Activated naive CD4-positive, alpha-beta T cell treated with anti-CD3 and anti-CD28 coated beads, Interleukin-2, amount 50 U/mL, for 72 hours (primary cell): ENCODE measurements around the gene AGAP9. TPM values are rescaled to one million over a fixed set of nuclear protein-coding genes. Genes with fewer than 3 reads are reported as not detected.
"Not testable (repeated sequence)": the region's sequence is repeated elsewhere in the genome, so short reads cannot be mapped to it uniquely, and the experiment has no call there.

ENCODE experiments used
- ATAC-seq, 2 donors: fragments of 150-1000 bp; cut with Tn5 transposase; 2 replicates each; pipeline ENCODE4 v1.10.0; 2021; ENCODE audit warnings: mild to moderate bottlenecking in 2 of 2, moderate library complexity in 2 of 2
- DNase-seq, 2 donors: peaks; one replicate each; pipeline ENCODE4 v3.0.0; 2021 to 2022; ENCODE audit warnings: low spot score in 2 of 2
- H3K27ac Mint-ChIP-seq, 2 donors: one replicate each; pipeline ENCODE4 v1.8.0; 2022; ENCODE audit warnings: mild to moderate bottlenecking in 2 of 2, mixed read lengths in 2 of 2
- H3K36me3 Mint-ChIP-seq, 2 donors: one replicate each; pipeline ENCODE4 v1.8.0; 2022; ENCODE audit warnings: mixed read lengths in 2 of 2
- H3K9me3 Mint-ChIP-seq, 2 donors: one replicate each; pipeline ENCODE4 v1.8.0; 2022; ENCODE audit warnings: mixed read lengths in 2 of 2
- total RNA-seq, 2 donors: library from RNA; stranded (reverse); gene quantifications; one replicate each; pipeline ENCODE4 v1.2.3, GENCODE V29; 2022

The AGAP9 gene
- total RNA-seq, 2 donors from 2014 or later = 4.4 to 6.1 TPM

- ATAC-seq = not testable (repeated sequence)
Measured at GRCh38 chr10:47536430-47536829, 13.0 kb upstream of the AGAP9 start.

GRCh38 chr10:47502313-47502712, 21.1 kb downstream of the AGAP9 start:
- DNase-seq, H3K9me3 Mint-ChIP-seq, H3K36me3 Mint-ChIP-seq, ATAC-seq, H3K27ac Mint-ChIP-seq: not testable (repeated sequence)

More at GRCh38 chr10:47536430-47536829, 13.0 kb upstream of the AGAP9 start:
- H3K27ac Mint-ChIP-seq, DNase-seq, H3K9me3 Mint-ChIP-seq, H3K36me3 Mint-ChIP-seq: not testable (repeated sequence)

DNA sequence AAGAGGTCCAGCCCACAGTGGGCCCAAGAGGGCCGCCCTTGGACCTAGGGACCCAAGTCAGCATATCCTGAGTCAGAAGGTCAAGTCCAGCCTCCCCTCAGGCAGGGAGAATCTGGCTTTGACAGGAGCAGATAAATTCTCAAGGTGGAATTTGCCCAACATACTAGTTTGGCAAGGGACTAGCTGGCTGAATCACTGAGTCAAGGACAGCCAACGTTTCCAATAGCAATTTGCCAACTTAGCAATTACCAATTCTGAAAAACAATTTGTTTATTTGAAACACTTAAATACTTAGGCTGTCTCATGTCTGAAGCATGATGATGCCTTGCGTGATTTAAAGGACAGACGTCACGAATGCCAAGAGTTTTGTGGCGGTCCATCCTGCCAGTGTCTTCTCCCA, 29.2 kb downstream of the AGAP9 start:
- not testable (repeated sequence) for DNase-seq, H3K36me3 Mint-ChIP-seq, H3K9me3 Mint-ChIP-seq, H3K27ac Mint-ChIP-seq, ATAC-seq

DNA sequence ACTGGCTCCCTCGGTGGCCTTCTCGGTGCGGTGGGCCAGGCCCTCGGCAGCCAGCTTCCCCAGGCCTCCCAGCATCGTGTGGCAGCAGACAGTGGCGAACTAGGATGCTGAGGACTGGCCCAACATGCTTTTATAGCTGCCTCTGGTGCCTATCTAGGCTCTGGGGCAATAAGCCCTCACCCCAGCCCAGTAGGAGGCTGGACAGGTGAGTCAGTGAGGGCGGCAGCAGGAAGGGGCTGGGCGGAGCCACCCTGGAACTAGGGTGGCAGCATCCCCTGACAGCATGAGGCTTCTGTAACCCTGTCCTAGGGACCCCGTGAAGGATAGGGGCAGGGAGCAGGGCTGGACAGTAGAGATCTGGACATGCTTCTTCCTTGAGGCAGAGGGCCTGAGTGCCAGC, 31.8 kb downstream of the AGAP9 start, which contains the start of gene FAM25G:
Gene FAM25G, minus strand, starts transcription at position 101 of the 400 bp plus-strand sequence. Its CDS starts 26 bp downstream, at position 75.
- not testable (repeated sequence) for H3K9me3 Mint-ChIP-seq, ATAC-seq, H3K27ac Mint-ChIP-seq, DNase-seq, H3K36me3 Mint-ChIP-seq

DNA sequence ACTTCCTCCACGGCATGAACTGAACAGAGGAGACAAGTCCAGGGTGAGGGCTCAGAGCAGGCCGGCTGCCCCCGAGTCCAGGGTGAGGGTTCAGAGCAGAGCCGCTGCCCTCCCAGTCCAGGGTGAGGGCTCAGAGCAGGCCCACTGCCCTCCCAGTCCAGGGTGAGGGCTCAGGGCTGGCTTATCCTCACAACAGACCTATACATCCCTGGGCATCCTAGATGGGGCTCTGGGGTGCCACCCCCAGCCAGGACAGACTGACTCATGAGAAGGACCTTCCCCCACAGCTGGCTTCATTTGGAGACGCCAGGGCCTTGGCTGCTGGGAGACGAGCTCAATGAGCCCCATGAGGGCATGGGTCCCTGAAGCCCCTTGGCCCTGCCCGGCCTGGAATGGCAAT, 33.8 kb downstream of the AGAP9 start:
- not testable (repeated sequence) for H3K27ac Mint-ChIP-seq, H3K9me3 Mint-ChIP-seq, H3K36me3 Mint-ChIP-seq, ATAC-seq, DNase-seq

- not testable (repeated sequence) for H3K36me3 Mint-ChIP-seq, H3K27ac Mint-ChIP-seq, H3K9me3 Mint-ChIP-seq, DNase-seq
- peak; percentile 67 to 69 for ATAC-seq
Measured at GRCh38 chr10:47485943-47486342, 37.5 kb downstream of the AGAP9 start.

GRCh38 chr10:47484786-47485185, 38.7 kb downstream of the AGAP9 start:
- not testable (repeated sequence) for H3K27ac Mint-ChIP-seq, H3K9me3 Mint-ChIP-seq, DNase-seq, ATAC-seq, H3K36me3 Mint-ChIP-seq

DNA sequence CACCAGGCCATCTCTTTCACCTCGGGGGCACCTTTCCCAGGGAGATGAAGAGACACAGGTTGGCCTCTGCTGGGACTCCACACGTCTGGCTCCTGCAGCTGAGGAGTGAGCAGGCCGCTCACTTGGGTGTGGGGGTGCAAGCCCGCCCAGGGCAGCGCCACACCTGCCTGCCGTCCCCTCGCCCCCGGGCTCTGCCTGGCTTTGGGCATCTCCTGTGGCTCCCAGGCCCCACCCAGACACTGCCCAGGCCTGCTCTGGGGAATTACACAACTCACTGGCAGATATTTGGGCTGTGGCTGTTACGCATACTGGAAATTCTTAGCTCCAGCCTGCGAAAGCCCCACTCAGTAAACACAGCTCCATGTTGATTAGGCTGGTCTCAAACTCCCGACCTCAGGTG, 39.5 kb downstream of the AGAP9 start, which contains the start of gene ANXA8:
Gene ANXA8, minus strand, starts transcription at position 193 of the 400 bp plus-strand sequence. Its CDS starts 182 bp downstream, at position 11.
- not testable (repeated sequence) for H3K9me3 Mint-ChIP-seq, H3K27ac Mint-ChIP-seq, ATAC-seq, H3K36me3 Mint-ChIP-seq, DNase-seq

GRCh38 chr10:47482367-47482766, 41.1 kb downstream of the AGAP9 start:
- H3K27ac Mint-ChIP-seq, ATAC-seq, H3K9me3 Mint-ChIP-seq, H3K36me3 Mint-ChIP-seq, DNase-seq: not testable (repeated sequence)

DNA sequence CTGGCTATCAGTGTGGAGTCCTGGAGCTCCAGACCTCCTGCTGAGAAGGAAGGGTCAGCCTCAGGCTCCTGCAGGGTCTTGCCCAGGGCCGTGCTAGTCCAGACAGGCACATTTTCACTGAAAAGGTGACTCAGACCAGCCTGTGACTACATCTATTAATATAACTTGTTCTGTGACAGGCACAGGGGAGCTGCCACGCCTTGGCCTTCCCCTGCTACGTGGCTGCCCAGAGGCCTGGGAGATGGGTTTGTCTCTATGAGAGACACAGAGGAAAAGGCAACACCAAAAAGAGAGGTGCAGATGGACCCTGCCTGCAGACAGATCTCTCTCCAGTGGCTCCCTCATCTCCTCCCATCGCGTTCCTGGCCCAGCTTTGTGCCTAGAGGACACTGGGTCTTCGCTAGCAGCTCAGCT, 41.7 kb downstream of the AGAP9 start:
- not testable (repeated sequence) for H3K36me3 Mint-ChIP-seq, DNase-seq, H3K9me3 Mint-ChIP-seq, H3K27ac Mint-ChIP-seq, ATAC-seq

GRCh38 chr10:47481182-47481766, 42.2 kb downstream of the AGAP9 start:
- H3K27ac Mint-ChIP-seq, H3K36me3 Mint-ChIP-seq, H3K9me3 Mint-ChIP-seq, DNase-seq: not testable (repeated sequence)
- peak in 1 of 2 donors; percentile 37 for ATAC-seq

- not testable (repeated sequence) for H3K27ac Mint-ChIP-seq, H3K36me3 Mint-ChIP-seq, H3K9me3 Mint-ChIP-seq, ATAC-seq, DNase-seq
Measured at GRCh38 chr10:47480133-47480532, 43.3 kb downstream of the AGAP9 start.

DNA sequence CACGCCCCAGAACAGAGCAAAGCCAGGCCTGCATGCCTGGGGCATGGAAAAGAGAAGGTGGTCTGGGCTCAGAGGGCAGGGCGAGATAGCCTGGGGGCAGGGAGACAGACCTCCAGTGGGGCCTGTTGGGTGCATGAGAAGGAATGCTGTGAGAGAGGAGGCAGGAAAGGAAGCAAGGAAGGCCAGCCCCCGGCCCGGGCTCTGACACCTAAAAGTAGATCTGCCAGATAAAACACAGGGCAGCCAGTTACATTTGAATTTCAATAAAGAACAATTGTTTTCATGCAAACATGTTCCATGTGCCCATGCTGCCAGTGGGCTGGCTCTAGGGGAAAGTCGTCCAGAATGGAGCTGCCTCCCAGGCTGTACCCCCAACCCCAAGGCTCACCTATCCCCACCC, 45.3 kb downstream of the AGAP9 start:
- not testable (repeated sequence) for DNase-seq, H3K9me3 Mint-ChIP-seq, H3K27ac Mint-ChIP-seq, ATAC-seq, H3K36me3 Mint-ChIP-seq

DNA sequence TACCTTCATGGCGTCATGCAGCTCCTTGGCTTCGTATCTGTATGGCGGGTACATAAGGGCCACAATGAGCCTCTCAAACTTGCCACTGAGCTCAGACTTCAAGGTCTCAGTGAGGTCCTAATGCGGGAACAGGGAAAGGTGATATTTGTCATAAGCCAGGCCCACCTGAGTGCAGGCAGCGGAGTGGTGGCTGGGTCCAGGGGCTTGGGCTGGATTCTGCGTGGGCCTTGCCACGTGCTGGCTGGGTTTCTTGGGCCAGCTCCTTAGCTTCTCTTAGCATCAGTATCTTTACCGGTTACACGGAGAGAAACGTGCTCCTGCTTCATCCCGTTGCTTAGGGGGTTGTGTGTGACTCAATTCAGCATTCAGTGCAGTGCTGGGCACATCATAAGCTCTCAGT, 46.4 kb downstream of the AGAP9 start:
- H3K36me3 Mint-ChIP-seq, H3K27ac Mint-ChIP-seq, DNase-seq, H3K9me3 Mint-ChIP-seq, ATAC-seq: not testable (repeated sequence)

DNA sequence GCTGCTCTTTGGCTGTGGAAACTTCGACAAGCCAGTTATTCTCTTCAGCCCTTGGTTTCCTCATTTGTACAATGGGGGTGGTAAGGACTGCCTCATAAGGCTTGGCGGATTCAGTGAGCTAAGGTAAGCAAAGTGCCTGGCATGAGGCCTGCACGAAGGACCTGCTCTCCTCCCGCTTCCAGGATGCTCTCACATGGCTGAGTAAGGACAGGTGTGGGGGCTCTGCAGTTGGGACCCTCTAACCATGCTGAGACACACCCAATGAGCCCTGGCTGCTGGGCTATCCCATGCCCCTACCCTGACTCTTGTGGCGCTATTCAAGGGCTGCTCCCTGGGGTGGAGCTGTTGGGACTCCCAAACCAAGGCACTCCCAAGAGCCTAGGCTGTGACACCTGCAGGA, 48.3 kb downstream of the AGAP9 start:
- H3K9me3 Mint-ChIP-seq, ATAC-seq, H3K27ac Mint-ChIP-seq, H3K36me3 Mint-ChIP-seq, DNase-seq: not testable (repeated sequence)

DNA sequence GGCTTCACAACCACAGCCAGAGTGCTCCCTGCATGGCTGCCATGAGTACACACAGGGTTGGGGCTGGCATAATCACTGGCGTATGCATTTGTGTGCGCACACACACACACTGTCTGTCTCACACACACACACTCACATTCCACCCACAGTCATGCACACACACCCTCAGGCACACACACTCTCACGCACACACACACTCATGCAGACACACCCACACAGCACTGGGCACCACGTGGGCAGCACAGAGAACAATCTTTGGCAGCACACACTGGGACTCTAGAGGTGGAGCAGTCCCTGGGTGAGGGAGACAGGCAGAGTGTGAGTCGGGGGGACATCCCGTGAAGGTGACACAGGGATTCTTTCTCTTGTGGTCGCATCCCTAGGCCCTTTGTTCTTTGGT, 49.9 kb downstream of the AGAP9 start:
- H3K36me3 Mint-ChIP-seq, H3K27ac Mint-ChIP-seq, DNase-seq, H3K9me3 Mint-ChIP-seq: not testable (repeated sequence)
- peak in 1 of 2 donors; percentile 32 for ATAC-seq

GRCh38 chr10:47472647-47473046, 50.8 kb downstream of the AGAP9 start:
- H3K36me3 Mint-ChIP-seq, H3K27ac Mint-ChIP-seq, DNase-seq, H3K9me3 Mint-ChIP-seq: not testable (repeated sequence)
- peak; percentile 97 to 99 for ATAC-seq

GRCh38 chr10:47472072-47472471, 51.4 kb downstream of the AGAP9 start:
- DNase-seq, H3K36me3 Mint-ChIP-seq, H3K27ac Mint-ChIP-seq, ATAC-seq, H3K9me3 Mint-ChIP-seq: not testable (repeated sequence)
